Smooth muscle cell of the brain vasculature (primary cell): ENCODE results near the gene TNFRSF18.

Experiments used
- DNase-seq: peaks from one replicate; pipeline ENCODE4 v3.0.0-alpha.2; 2012; ENCODE audit warnings: low read depth, low spot score

TNFRSF18 gene

DNA sequence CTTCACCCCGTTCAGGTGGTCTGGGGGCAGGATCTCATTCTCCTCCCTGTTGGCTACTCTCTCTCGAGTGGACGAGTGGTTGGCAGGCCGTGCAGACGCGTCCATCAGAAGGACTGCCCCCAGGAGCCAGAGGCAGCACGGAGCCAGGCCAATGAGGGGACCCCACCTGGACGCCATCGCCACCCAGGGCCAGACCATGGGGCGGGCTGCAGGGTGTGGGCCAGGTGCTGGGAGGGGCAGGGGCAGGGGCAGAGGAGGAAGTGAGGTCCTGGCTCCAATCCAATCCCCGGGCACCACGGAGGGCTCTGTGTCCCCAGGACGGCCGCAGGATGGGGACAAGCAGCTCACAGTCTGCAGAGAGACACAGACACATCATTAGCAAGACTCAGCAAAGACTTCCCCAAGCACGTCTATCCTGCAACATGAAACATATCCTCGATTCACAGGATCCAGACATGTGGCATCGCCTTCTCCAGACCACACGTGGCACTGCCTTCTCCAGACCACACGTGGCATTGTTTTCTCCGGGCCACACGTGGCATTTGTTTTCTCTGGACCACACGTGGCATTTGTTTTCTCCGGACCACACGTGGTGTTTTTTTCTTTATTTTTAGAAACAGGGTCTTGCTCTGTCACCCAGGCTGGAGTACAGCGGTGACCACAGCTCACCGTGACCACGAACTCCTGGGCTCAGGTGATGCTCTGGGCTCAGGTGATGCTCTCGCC, 22.4 kb upstream of the TNFRSF18 start:
- DNase-seq: no peak

DNA sequence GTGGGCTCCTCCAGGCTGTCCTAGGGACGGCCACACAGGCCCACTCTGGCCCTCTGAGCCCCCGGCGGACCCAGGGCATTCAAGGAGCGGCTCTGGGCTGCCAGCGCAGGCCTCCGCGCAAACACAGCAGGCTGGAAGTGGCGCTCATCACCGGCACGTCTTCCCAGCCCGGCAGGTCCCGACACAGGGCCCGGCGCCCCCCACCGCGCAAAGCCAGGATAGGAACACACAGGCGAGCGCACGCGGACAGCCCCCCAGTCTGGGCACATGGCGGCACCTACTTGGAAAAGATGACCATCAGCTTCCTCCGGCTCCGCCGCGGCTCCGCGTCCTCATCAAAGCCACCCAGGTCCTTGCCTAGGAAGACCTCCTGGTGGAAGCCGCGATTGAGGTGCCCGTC, 21.8 kb upstream of the TNFRSF18 start:
- DNase-seq: no peak

DNA sequence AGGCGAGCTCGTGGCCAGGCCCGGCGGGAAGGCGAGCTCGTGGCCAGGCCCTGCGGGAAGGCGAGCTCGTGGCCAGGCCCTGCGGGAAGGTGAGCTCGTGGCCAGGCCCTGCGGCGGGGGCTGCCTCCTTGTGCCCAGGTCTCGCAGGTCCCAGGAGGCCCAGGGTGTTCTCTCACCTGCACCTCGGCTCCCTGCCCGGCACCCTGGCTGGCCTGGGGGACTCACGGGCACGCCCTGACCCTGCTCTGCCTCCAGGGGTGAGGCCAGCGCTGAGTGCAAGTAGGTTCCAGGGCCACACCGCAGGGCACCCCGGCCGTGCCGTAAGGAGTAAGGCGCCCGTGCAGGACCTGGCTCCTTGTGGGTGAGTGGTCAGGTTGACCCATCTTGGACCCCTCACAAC, 21.0 kb upstream of the TNFRSF18 start:
- no peak for DNase-seq

DNA sequence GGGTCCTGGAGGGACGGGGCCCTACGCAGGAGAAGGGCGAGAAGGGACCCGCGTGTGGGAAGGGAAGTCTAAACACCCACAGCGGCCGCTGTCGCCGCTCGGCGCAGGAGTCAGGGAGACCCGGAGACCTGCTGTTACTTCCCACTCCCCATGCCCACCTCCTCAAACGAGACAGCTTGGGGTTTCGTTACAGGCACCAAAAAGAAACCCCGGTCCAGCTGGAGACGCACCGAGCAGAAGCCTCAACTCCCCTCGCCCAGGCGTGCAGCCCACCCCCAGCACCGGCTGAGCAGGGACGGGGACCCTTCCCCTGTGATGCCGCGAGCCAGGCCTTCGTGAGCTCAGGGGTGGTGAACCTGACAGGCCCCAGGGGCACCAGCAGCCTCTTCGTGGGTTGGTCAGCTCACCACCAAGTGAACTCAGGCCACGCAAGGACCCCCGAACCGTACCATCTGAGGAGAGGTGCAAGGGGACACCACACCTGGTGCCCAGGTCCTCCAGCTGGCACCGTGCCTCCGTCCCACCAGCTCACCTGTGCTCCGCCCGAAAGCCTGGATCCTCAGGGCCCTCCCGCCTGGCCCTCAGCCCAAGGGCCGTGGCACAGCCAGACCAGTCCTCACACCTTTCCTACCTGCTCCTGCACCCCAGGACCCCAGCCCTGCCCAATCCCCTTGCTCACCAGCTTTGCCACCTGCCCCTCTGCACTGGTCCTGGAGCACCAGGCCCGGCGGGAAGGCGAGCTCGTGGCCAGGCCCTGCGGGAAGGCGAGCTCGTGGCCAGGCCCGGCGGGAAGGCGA, 20.4 kb upstream of the TNFRSF18 start:
- no peak for DNase-seq

DNA sequence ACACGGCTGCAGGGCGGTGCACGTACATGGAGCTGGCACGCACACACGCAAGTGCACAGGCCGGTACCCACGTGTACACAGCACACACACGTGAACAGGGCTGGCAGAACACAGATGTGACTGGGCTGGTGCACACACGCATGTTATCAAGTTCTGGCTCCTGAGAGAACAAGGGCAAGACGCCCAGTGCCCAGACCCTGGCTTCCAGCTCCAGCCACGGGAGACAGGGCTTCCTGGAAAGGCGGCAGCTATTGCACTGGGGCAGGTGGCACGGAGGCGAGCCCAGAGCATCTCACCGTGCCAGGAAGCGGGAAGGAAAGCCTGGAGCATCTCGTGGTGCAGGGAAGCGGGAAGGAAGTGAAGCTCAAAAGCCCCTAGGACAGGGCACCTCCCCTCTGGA, 19.5 kb upstream of the TNFRSF18 start:
- DNase-seq: no peak

DNA sequence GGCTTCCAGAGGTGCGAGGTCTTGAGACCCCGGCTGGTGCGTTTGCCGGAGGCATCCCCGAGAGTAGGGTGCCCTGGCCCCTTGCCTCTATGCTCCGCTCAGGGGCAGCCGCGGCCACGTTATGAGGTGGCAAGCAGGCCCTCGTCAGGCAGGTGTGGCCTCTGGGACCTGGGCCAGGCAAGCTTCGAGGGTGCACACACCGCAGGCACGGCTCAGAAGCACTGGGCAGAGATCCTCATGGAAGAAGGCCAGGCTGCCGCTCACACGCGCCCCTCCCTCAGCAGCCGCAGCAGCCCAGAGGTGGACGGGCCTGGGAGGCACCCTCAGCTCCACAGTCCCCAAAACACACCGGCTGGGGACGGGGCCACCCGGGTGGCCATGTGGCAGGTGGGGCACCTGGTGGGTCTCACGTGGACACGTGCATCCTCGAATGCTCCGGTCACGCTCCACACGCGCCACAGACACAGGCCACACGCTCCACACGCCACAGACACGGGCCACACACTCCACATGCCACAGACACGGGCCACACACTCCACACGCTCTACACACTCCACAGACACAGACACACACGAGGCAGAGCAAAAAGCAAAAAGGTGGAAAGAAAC, 18.9 kb upstream of the TNFRSF18 start:
- DNase-seq: no peak

DNA sequence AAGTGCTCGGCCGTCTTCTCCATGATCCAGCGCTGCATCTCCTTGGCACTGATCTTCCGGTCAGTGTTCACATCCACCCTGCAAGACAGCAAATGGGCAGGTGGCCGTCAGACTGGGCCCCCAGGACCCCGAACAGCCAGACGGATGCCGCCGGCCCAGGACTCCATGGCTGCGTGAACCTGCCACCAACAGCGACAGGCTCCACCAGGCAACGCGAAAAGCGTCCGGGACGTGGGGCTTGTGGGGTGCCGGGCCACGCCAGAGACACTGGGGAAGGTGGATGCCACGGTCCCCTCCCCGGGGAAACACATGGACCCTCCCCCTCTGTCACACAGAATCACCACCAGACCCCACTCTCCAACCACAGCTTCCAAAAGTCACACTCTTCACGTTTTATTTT, 17.5 kb upstream of the TNFRSF18 start:
- DNase-seq: no peak

DNA sequence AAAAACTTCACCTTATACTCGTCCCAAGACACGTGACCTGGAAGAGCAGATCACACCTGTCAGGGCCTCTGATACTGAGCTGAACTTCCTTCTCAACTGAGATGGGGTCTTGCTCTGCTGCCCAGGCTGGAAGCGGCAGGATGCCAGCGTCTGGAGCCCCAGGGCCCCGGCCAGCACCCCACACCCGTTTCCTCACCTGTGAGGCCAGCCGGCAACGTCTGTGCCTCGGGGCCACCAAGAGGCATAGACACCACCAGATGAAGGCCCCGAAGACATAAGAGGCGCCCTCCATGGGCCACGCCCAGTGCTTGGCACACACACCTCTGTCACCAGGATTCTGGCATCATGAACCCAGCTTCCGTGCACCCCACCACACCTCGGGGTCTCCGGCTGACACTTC, 16.9 kb upstream of the TNFRSF18 start:
- no peak for DNase-seq

DNA sequence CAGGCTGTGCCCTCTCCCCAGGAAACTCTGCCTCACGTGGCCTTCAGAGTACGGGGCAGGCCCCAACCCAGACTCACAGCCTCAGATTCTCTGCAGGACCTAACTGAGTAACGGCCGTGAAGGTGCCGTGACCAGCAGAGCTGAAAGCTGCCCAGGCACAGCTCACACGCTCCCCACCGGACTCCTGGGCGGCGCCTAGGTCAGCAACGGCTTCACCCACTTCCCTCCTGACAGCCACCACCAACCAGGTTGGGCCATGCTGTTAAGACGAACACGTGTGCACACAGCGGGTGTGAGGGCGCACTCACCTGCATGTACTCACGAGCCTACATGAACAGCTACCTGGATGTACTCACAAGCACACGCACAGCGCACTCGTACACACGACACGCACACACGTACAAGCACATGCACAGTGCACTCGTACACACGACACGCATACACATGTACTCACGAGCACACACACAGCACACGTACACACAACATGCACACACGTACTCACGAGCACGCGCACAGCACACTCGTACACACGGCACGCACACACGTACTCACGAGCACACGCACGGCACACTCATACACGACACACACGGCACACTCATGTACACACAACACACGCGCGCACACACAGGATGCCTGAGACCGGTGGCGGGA, 16.3 kb upstream of the TNFRSF18 start:
- no peak for DNase-seq

DNA sequence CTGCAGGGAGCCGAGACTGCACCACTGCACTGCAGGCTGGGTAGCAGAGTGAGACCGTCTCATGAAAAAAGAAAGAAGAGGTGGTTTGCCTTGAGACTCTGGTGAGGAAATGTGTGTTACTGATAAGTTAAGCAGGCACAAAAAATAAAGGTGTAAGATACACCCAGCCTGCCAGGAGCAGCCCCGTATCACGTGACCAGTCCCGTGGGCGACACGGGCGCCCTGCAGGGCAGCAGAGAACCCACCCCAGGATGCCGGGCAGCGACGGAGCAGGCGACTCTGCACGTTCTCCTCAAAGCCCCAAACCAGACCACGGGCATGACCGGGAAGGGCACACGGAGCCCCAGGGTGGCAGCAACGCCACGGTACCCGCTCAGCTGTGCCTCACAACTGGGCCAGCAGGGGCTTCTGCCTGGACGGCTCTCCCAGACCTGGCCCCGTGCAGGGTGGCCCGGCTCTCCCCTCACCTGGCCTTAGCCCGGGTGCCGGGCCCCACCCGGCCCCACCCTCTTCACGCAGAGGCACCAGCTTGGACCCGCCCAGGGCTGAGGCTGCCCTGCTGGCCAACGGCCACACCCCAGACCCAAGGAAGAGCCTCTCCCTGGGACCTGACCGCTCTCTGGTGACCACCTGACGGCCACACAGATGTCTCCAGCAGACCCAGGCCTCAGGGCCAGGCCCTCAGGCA, 15.6 kb upstream of the TNFRSF18 start:
- DNase-seq: no peak

DNA sequence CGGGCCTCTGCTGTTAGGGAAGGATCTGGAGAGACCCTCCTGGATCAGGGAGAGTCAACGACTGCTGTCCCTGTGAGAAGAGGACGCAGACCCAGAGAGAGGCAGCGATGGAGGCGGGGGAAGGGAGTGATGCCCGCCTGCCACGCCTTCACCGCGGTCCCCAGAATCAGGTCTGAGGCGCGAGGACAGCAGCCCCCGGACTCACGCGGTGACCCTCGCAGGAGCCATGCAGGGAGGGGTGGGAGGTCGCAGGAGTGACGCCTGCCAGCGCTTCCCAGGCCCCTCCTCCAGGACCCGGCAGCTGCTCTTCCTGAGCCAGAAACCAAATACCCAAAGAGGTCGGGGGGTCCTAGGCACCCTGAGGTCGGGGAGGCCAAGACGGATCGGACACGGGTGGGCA, 13.8 kb upstream of the TNFRSF18 start:
- no peak for DNase-seq

DNA sequence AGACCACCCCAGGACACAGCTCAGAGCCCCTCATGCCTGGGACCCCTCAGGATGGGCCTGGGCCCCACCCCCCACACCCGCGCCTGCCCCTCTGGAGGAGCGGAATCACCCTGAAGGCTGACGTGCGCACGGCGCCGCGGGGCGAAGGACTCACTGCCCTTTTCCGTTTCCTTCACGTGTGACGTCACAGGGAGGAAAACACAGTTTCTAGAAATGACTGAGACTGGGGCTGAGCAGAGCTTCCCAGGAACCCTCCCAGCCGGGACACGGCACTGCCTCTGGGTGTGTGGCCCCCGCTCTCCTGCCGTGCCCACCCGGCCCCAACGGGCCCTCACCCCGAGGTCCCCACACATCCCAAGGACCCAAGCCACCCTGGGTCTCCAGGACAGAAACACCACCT, 12.9 kb upstream of the TNFRSF18 start:
- no peak for DNase-seq

DNA sequence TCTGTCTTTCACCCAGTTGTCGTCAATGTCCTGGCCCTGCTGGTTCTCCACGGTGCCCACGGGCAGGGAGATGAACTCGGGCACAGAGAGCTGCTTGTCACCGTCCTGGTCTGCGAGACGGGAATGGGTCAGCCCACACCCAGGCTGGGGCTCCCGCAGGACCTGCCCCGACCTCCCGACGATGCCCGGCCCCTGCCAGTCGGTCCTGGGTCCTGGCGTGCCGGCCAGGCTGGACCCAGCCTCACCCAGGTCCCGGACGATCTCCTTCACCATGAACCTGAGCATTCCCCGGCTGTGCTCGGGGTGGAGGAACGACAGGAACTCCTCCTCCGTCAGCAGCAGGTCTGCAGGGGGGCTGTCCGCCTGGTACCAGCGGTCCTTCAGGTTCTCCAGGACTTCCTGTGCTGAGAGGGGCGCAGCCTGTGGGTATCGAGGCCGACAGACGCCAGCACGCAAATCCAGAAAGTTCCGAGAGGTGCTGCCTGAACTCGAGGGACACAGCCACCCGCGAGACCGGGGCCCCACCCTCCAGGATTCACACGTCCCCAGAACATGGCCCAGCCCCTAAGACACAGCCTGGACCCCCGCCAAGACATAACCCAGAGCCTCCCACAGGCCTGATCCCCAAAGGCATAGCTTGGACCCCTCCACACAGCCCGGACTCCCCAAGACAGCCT, 12.3 kb upstream of the TNFRSF18 start:
- no peak for DNase-seq

DNA sequence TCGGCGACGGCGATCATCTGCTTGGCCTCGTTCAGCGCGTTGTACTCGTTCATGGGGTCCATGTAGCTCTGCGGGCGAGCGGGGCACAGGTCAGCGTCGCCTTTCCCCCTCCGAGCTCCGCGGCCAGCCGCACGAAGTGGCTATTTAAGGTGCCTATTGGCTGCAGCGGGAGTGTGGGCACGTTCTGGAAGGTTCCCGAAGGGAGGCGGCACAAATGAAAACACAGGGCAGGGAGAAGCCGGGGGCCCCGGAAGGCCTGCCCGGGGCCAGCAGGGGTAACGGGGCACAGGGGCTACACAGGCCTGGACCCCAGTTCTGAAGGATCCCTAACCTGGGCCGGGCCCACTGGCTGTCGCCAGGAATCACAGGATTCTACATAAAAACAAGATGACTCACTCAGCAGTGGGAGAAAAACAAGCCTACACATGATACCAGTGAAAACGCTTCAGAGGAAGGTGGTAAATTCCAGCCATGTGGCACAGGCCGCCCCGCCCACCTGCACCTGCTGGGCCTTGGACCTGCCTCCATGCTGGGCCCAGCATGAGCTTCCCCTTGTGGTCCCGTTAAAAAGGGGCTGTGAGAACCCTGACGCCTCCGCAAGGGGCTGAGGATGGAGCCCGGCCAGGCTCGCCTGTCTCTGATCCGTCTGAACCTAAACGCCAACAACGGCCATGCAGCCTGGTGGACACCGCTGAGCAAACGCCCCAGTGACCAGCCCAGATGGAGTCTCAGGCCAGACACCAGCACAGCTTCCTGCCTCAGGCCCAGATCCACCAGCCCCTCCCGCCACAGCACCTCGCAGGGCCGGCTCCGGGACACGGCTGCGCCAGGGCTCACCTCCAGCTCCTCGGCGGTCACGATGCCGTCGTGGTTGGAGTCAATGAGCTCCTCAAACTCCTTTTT, 11.5 kb upstream of the TNFRSF18 start:
- no peak for DNase-seq

DNA sequence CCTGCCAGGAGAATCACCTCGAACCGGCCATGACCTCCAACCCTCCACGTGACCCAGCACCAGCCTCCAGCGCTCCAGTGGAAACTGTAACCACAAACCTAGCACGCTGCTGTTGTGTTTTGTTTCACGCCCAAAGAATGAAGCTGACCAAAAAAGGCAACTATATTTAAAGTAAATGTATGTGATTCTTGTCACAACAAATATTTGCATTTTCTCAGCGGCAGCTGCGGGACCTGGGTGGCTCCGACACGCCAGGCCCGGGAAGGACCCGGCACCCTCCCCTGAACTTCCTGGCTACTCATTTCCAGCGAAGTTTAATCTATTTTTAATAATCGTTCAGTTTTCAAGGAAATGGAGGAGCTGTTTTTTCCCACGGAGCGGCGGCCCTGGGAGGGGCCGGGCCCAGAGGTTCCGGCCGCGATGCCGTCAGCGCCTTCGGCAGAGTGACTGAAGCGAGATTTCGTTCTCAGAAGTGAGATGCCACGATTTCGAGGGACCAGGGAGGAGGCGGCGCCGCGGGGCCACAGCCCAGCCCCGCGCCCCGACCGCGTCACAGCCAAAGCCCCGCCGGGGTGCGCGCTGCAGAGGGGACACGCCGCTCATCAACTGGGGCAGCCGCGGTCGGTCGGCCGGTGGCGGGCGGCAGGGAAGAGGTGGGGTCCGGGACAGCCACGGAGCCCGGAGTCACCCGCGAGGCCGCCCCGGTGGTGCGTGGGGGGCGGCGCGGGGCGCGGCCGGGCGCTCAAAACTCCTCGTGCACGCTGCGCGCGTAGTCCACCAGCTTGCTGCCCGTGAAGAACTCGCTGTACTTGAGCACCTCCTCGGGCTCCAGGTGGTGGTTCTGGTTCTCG, 10.6 kb upstream of the TNFRSF18 start:
- no peak for DNase-seq

DNA sequence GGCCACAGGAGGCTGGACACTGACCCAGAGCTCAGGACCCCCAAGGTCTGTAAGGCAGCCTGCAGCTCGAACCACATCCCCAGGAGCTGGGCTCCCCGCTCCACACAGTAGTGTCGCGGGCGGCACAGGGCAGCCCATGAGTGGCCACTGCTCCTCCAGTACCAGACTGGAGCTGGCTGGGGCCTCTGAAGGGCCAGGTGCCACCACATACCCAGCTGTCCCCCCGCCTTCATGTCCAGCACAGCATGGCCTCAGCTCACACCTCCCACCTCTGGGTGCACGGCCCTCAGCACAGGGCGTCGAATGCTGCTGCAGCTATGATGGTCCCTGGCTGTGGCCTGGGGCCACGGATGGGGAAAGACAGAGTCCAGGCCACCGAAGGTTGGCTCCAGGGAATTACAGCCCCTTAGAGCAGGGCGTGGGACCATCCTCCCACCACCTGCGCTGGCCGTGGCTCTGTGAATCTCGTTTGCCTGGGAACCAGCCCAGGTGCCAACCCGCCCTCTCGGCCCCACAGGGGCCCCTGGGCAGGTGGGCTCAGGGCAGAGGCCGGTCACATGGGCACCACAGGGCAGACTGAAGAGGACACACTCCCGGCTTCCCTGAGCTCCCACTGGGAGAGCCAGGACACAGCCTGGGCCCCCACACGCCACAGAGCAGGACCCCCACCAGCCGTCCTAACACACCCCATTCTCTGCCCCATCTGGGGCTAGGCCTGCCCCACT, 9.7 kb upstream of the TNFRSF18 start:
- DNase-seq: no peak

DNA sequence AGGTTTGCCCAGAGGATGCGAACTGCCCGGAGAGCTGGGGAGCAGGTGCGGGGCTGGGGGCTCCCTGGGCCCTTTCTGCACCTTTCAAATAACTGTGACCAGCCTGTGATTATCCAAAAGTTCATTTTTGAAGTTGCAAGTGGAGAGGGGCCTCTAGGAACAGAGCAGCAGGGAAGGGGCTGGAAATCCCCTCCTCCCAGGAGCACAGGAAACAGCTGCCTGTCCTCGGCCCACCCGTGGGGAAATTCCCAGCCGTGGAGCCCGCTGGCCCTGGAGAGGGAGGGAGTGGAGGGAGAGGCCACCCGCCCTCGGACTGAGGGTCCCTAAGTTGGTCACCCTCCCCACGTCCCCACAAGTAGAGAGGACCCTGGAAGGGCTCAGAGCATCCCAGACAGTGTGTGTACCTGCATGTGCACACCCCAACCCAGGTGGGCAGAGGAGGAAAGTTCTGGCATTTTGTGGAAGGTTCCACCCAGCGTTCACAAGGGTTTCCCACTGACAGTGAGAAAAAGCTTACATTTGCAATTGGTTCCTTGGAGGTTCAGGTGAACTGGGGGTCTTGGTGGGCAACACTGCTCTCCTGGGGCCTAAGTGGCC, 8.8 kb upstream of the TNFRSF18 start:
- DNase-seq: no peak
